Kidney (tissue), 14 donors: ENCODE data around the gene GNPAT. TPM values are rescaled to one million over a fixed set of nuclear protein-coding genes. Genes with fewer than 3 reads are reported as not detected.

Source experiments
- DNase-seq, 5 donors: peaks; one replicate each; pipeline ENCODE4 v3.0.0-alpha.2; 2013 to 2020
- FAIRE-seq: peaks from 2 replicates; lab custom pipeline; 2012; peaks lifted over from hg19 to GRCh38; lab: Jason Lieb, UNC
- H3K27ac ChIP-seq, 2 donors: one replicate each; pipeline ENCODE4 v1.7.0; 2013; ENCODE audit warnings: low read depth in 2 of 2, low read length in 2 of 2, inconsistent platforms in 1 of 2
- H3K27me3 ChIP-seq: one replicate; pipeline ENCODE4 v1.7.1; 2013; ENCODE audit warnings: low read length, inconsistent platforms; ENCODE audit not compliant: control insufficient read depth, insufficient read depth
- H3K36me3 ChIP-seq, 3 donors: one replicate each; pipeline versions ENCODE4 v1.7.0 to v1.7.1; 2013; ENCODE audit warnings: low read length in 3 of 3, control low read depth in 1 of 3, inconsistent platforms in 1 of 3; ENCODE audit not compliant: insufficient read depth in 3 of 3, control insufficient read depth in 2 of 3
- H3K4me1 ChIP-seq, 3 donors: one replicate each; pipeline versions ENCODE4 v1.7.0 to v1.7.1; 2013; ENCODE audit warnings: low read length in 3 of 3, inconsistent platforms in 1 of 3, low read depth in 1 of 3; ENCODE audit not compliant: control insufficient read depth in 2 of 3, insufficient read depth in 2 of 3
- H3K4me3 ChIP-seq, 3 donors: one replicate each; pipeline versions ENCODE4 v1.7.0 to v1.8.1; 2013; ENCODE audit warnings: low read length in 3 of 3, control low read depth in 1 of 3, inconsistent platforms in 1 of 3
- H3K9ac ChIP-seq, 3 donors: one replicate each; pipeline versions ENCODE4 v1.7.0 to v1.7.1; 2013; ENCODE audit warnings: low read length in 3 of 3, control low read depth in 1 of 3, inconsistent platforms in 1 of 3
- H3K9me3 ChIP-seq, 3 donors: one replicate each; pipeline versions ENCODE4 v1.7.0 to v1.7.1; 2013; ENCODE audit warnings: low read length in 3 of 3, control low read depth in 1 of 3, inconsistent platforms in 1 of 3; ENCODE audit not compliant: control insufficient read depth in 2 of 3, insufficient read depth in 1 of 3
- intact Hi-C: fragments of 100-400 bp; cut with DNase I; formaldehyde crosslinking; loops from one replicate; pipeline ENCODE4 v1.11.1; 2022
- polyA plus RNA-seq: library from polyadenylated mRNA; stranded (reverse); fragments of 350-450 nt; fragmentation: Illumina TruSeq; extraction: RNeasy Lipid Tissue Mini Kit (QIAGEN cat#74804); gene quantifications from one replicate; pipeline ENCODE4 v1.2.3, GENCODE V29; 2014; ENCODE audit warnings: low read depth, low replicate concordance; ENCODE audit not compliant: insufficient read depth
- total RNA-seq: library from RNA; stranded (reverse); fragmentation: NEBNext Ultra II Directional; extraction: Animal tissue kit (Norgen Biotek cat#: 25700); gene quantifications from one replicate; pipeline ENCODE4 v1.2.1, GENCODE V29; 2021
- TF ChIP-seq, protein P1 (sequence below): IDR thresholded peaks from 3 replicates; pipeline ENCODE4 v1.5.1; 2012; ENCODE audit warnings: mild to moderate bottlenecking, moderate library complexity, borderline replicate concordance; ENCODE audit not compliant: insufficient read depth; ENCODE audit errors: extremely low read depth
- donor health status: control.
- donor health status: control.
- donor health status: control.
- donor health status: control.
- donor health status: control.
- donor health status: DM: yes; HTN: yes; CAD: no.
- donor health status: Normal renal cell carcinoma (clear cell type).

GNPAT gene
- total and polyA plus RNA-seq, 2 donors from 2014 or later: 31.2 to 33.7 TPM

DNA sequence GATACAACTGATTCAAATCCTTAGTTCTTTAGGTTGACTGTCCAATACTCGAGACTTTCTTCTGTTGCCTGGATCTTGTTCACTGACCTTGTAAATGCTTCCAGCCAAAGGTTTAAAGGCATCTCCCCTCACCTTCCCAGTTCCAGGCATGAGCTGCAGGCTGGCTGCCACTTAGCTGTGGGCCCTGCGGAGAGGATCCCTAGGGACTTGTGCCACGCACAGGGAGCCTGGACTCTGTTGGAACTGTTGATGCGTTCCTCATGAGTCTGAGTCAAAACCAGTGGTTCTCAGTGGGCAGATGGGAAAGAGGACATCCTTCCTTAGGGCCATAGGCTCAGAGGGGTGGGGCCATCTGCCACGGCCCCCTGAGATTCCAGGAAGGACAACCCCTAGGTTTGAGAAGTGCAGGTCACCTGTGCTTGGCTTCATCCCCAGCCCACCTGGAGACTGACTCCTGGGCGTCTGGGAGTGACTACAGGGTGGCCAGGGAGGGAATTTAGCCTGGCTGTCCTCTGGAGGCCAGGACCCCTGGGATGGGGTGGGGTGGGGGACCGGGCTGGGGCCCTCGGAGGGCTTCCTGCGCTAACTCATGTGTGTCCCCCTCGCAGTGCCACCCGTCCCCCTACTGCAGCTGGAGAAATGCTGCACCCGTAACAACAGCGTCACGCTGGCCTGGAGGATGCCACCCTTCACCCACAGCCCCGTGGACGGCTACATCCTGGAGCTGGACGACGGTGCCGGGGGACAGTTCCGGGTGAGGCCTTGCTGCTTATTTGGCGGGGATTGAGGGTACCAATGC, 37.6 kb upstream of the GNPAT start:
- DNase-seq (no peak), FAIRE-seq (no peak)
- Histone ChIP-seq H3K4me3 (no peak overlapping the region), H3K4me1 (no peaks in the 10 kb centered on the region), H3K9me3 (no peaks in the 10 kb centered on the region), H3K27ac (no peak overlapping the region), H3K9ac (no peak overlapping the region), H3K36me3 (no peaks in the 10 kb centered on the region), H3K27me3 (no peaks in the 10 kb centered on the region)
- TF ChIP-seq, protein P1, sequence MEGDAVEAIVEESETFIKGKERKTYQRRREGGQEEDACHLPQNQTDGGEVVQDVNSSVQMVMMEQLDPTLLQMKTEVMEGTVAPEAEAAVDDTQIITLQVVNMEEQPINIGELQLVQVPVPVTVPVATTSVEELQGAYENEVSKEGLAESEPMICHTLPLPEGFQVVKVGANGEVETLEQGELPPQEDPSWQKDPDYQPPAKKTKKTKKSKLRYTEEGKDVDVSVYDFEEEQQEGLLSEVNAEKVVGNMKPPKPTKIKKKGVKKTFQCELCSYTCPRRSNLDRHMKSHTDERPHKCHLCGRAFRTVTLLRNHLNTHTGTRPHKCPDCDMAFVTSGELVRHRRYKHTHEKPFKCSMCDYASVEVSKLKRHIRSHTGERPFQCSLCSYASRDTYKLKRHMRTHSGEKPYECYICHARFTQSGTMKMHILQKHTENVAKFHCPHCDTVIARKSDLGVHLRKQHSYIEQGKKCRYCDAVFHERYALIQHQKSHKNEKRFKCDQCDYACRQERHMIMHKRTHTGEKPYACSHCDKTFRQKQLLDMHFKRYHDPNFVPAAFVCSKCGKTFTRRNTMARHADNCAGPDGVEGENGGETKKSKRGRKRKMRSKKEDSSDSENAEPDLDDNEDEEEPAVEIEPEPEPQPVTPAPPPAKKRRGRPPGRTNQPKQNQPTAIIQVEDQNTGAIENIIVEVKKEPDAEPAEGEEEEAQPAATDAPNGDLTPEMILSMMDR: no peak
- intact Hi-C loops: loop anchor here (10.0 kb wide), 1 partner anchor 409 kb away; no protein-coding TSS in a partner anchor

DNA sequence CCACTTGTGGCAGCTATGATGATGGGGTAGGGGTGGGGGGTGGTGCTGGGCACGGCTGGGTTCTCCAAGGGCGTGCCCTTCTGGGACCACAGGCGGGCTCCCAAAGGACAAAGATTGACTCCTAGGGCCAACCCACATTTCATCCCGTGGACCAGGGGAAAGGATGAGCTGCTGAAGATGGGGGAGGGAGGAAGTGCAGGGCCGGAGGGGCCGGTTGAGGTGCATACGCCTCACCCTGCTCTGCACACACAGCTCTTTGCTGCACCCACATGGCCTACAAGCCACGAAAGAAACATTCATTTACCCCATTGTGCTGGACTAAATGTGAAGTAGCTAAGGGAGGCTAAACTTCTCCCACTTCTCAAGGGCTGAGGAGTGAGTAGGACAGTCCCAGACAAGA, 34.2 kb upstream of the GNPAT start:
- no peak overlapping the region for H3K4me3 ChIP-seq
- no peak for DNase-seq
- peaks cover 0 to 2% (median 0%) of the 10 kb centered on the region in 3 donors for H3K4me1 ChIP-seq
- H3K27ac ChIP-seq: no peak overlapping the region
- no peak overlapping the region for H3K9ac ChIP-seq
- H3K9me3 ChIP-seq: no peaks in the 10 kb centered on the region
- TF ChIP-seq, protein P1: no peak
- no peaks in the 10 kb centered on the region for H3K36me3 ChIP-seq
- intact Hi-C loops: loop anchor here (10.0 kb wide), 1 partner anchor 412 kb away; no protein-coding TSS in a partner anchor
- FAIRE-seq: no peak
- no peaks in the 10 kb centered on the region for H3K27me3 ChIP-seq

DNA sequence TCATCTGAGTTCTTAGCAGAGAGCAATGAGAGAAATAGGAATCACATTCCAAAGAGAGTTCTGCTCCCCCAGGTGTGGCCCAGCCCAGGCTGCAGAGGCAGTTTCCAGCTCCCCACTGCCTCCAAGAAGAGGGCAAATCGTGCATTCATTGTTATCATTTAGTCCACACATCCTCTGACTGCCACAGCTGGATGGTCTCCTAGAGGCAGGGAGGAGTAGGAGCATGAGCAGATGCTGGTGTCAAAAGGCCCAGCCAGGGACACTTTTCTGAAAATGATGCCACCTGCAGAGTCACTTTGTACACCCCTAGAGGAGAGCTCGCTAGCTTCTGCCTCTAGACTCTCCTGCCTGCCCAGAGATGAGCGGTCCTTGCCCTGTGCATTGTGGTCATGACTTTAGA, 33.6 kb upstream of the GNPAT start:
- no peak overlapping the region for H3K27ac ChIP-seq
- intact Hi-C loops: loop anchor here (10.0 kb wide), 1 partner anchor 413 kb away; no protein-coding TSS in a partner anchor
- H3K9ac ChIP-seq: no peak overlapping the region
- H3K4me3 ChIP-seq: no peak overlapping the region
- H3K4me1 ChIP-seq: peaks cover 0 to 2% (median 0%) of the 10 kb centered on the region in 3 donors
- DNase-seq (peak in 1 of 5 donors; percentile 29), FAIRE-seq (no peak)
- TF ChIP-seq, protein P1: no peak
- H3K27me3 ChIP-seq: no peaks in the 10 kb centered on the region
- H3K9me3 ChIP-seq: no peaks in the 10 kb centered on the region
- no peaks in the 10 kb centered on the region for H3K36me3 ChIP-seq
